ENCODE measurements around the gene NID2.

DNA sequence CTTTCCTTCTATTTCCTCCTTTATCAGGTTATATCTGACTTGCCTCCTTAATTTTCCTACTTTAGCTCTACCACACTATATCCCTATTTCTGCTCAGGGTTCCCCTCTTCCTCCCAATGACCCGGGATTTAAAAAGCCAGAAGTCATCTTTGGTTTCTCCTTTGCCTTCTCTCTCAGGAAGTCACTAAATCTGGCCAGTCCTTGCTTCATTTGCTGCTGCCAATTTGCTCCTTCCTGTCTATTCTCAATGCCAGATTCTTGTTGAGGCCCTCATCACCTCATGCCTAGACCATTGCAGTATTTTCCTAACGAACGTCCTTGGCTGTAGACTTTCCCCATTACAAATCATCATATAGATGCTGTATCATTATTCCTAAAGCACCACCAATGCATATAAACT lies 26.5 kb upstream of the NID2 start:
- TF ChIP-seq, protein P1, sequence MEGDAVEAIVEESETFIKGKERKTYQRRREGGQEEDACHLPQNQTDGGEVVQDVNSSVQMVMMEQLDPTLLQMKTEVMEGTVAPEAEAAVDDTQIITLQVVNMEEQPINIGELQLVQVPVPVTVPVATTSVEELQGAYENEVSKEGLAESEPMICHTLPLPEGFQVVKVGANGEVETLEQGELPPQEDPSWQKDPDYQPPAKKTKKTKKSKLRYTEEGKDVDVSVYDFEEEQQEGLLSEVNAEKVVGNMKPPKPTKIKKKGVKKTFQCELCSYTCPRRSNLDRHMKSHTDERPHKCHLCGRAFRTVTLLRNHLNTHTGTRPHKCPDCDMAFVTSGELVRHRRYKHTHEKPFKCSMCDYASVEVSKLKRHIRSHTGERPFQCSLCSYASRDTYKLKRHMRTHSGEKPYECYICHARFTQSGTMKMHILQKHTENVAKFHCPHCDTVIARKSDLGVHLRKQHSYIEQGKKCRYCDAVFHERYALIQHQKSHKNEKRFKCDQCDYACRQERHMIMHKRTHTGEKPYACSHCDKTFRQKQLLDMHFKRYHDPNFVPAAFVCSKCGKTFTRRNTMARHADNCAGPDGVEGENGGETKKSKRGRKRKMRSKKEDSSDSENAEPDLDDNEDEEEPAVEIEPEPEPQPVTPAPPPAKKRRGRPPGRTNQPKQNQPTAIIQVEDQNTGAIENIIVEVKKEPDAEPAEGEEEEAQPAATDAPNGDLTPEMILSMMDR (IDR thresholded peaks at IDR 0.05), result no peak
- TF ChIP-seq EZH2 (IDR thresholded peaks at IDR 0.05) (no peak), EZH2phosphoT487 (IDR thresholded peaks at IDR 0.05) (no peak)
